SK-N-MC (cell line): Measurements from ENCODE around the gene ANTXR2.

Experiments
- EZH2 ChIP-seq: fragments of 200-600 bp; sonication (generic); IDR thresholded peaks from one replicate; pipeline ENCODE4 v1.6.1; 2017; ENCODE audit warnings: antibody characterized with exemption
- POLR2AphosphoS5 ChIP-seq: IDR thresholded peaks from 2 replicates; pipeline ENCODE4 v1.6.1; 2012; ENCODE audit warnings: mild to moderate bottlenecking, low read depth, low read length, borderline replicate concordance

GRCh38 chr4:80103629-80104028 is 30.6 kb upstream of the ANTXR2 start:
- no peak for TF ChIP-seq EZH2
- TF ChIP-seq POLR2AphosphoS5, result no peak
